H54 (cell line): ENCODE results near the gene TCOF1.

Source experiments
- DNase-seq: peaks from one replicate; pipeline ENCODE4 v3.0.0; 2011; ENCODE audit warnings: low spot score, mixed read lengths; ENCODE audit not compliant: insufficient read length
- FAIRE-seq: peaks from 3 replicates; lab custom pipeline; 2011; peaks lifted over from hg19 to GRCh38; lab: Jason Lieb, UNC
- POLR2A ChIP-seq: IDR thresholded peaks from 2 replicates; pipeline ENCODE4 v1.6.1; 2011; ENCODE audit warnings: low read depth, mild to moderate bottlenecking, low read length

The TCOF1 gene

GRCh38 chr5:150441813-150442698, 84.6 kb downstream of the TCOF1 start:
- no peak for FAIRE-seq
- DNase-seq, result no peak
- TF ChIP-seq POLR2A, result no peak

GRCh38 chr5:150442699-150443080, 85.2 kb downstream of the TCOF1 start:
- no peak for DNase-seq
- TF ChIP-seq POLR2A, result no peak
- FAIRE-seq, result no peak

- FAIRE-seq (no peak), DNase-seq (no peak)
- TF ChIP-seq POLR2A, result no peak
These were observed 86.0 kb downstream of the TCOF1 start for GRCh38 chr5:150443242-150444075.

GRCh38 chr5:150444770-150445169, 87.3 kb downstream of the TCOF1 start:
- DNase-seq (no peak), FAIRE-seq (no peak)
- no peak for TF ChIP-seq POLR2A

GRCh38 chr5:150446088-150446487, 88.6 kb downstream of the TCOF1 start:
- FAIRE-seq, result no peak
- DNase-seq, result no peak

GRCh38 chr5:150446583-150446982, 89.1 kb downstream of the TCOF1 start:
- DNase-seq (no peak), FAIRE-seq (no peak)
- no peak for TF ChIP-seq POLR2A

More at GRCh38 chr5:150446088-150446487, 88.6 kb downstream of the TCOF1 start:
- TF ChIP-seq POLR2A, result no peak

- no peak for FAIRE-seq
- TF ChIP-seq POLR2A, result no peak
- no peak for DNase-seq
These were observed 89.7 kb downstream of the TCOF1 start for GRCh38 chr5:150447188-150447587.

- TF ChIP-seq POLR2A, result no peak
- DNase-seq (no peak), FAIRE-seq (no peak)
These were observed 90.8 kb downstream of the TCOF1 start for GRCh38 chr5:150448334-150448733.

GRCh38 chr5:150448952-150449516, 91.5 kb downstream of the TCOF1 start:
- DNase-seq, result no peak
- no peak for TF ChIP-seq POLR2A
- FAIRE-seq, result no peak
